GM12891 (cell line): ENCODE measurements around the gene SRP72.

Experiments
- POLR2A ChIP-seq: IDR thresholded peaks from 2 replicates; pipeline ENCODE4 v1.6.1; 2011; ENCODE audit warnings: low read depth, low read length, control low read depth
- POU2F2 ChIP-seq: IDR thresholded peaks from 2 replicates; pipeline ENCODE4 v1.6.1; 2011; ENCODE audit warnings: low read depth, mild to moderate bottlenecking, control low read depth, low read length, moderate library complexity

DNA sequence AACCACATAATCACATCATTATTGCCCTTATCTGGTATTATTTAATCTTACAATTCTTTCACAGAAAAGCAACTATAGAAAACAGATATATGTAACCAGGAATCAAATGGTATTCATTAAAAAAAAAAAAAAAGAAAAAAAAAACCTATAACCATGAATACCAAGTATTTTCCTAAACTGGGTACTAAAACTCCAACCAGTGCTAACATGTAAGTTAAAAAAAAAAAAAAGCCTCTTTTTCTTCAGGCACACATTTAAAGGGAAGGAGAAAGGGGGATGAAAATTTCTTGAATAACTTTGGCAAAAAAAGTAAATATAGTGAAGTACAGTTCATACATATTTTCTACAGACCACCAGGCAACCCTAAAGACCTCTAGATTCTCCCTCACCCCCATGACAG lies 34.1 kb upstream of the SRP72 start:
- TF ChIP-seq POU2F2 (no peak), POLR2A (no peak)
